Measurements from ENCODE around the gene KMO.

- no peak for TF ChIP-seq SUZ12 (IDR thresholded peaks at IDR 0.05; ENCODE audit: extremely low read depth, insufficient read depth, insufficient read length)
- TF ChIP-seq ZNF274 (IDR thresholded peaks at IDR 0.05; ENCODE audit: low read depth, low read length) = no peak
- no peak for TF ChIP-seq YY1 (IDR thresholded peaks at IDR 0.05; ENCODE audit: insufficient read depth, insufficient read length)
These were observed 49.4 kb upstream of the KMO start for GRCh38 chr1:241482761-241483250.

Data from NT2/D1 (cell line).